Retinal pigment epithelial cell (primary cell): ENCODE data around the gene CCDC28B.

Experiments
- DNase-seq: peaks from one replicate; pipeline ENCODE4 v3.0.0-alpha.2; 2010; ENCODE audit warnings: low read depth
- H3K4me3 ChIP-seq: 2 replicates; pipeline ENCODE4 v1.5.1; 2011; ENCODE audit warnings: mild to moderate bottlenecking, low read length, control low read depth, moderate library complexity
- TF ChIP-seq, protein P1 (sequence below): conservative IDR thresholded peaks from 2 replicates; pipeline ENCODE4 v1.5.1; 2011; ENCODE audit warnings: low read depth, low read length, control low read depth, inconsistent platforms

CCDC28B gene

DNA sequence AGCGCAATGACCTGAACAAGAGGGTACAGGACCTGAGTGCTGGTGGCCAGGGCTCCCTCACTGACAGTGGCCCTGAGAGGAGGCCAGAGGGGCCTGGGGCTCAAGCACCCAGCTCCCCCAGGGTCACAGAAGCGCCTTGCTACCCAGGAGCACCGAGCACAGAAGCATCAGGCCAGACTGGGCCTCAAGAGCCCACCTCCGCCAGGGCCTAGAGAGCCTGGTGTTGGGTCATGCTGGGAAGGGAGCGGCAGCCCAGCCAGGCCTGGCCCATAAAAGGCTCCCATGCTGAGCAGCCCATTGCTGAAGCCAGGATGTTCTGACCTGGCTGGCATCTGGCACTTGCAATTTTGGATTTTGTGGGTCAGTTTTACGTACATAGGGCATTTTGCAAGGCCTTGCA, 5.4 kb upstream of the CCDC28B start:
- TF ChIP-seq, protein P1, sequence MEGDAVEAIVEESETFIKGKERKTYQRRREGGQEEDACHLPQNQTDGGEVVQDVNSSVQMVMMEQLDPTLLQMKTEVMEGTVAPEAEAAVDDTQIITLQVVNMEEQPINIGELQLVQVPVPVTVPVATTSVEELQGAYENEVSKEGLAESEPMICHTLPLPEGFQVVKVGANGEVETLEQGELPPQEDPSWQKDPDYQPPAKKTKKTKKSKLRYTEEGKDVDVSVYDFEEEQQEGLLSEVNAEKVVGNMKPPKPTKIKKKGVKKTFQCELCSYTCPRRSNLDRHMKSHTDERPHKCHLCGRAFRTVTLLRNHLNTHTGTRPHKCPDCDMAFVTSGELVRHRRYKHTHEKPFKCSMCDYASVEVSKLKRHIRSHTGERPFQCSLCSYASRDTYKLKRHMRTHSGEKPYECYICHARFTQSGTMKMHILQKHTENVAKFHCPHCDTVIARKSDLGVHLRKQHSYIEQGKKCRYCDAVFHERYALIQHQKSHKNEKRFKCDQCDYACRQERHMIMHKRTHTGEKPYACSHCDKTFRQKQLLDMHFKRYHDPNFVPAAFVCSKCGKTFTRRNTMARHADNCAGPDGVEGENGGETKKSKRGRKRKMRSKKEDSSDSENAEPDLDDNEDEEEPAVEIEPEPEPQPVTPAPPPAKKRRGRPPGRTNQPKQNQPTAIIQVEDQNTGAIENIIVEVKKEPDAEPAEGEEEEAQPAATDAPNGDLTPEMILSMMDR, result no peak
- DNase-seq, result no peak
- H3K4me3 ChIP-seq, result no peak overlapping the region

GRCh38 chr1:32195531-32195930, 4.9 kb upstream of the CCDC28B start:
- TF ChIP-seq, protein P1, result no peak
- no peak overlapping the region for H3K4me3 ChIP-seq
- no peak for DNase-seq

DNA sequence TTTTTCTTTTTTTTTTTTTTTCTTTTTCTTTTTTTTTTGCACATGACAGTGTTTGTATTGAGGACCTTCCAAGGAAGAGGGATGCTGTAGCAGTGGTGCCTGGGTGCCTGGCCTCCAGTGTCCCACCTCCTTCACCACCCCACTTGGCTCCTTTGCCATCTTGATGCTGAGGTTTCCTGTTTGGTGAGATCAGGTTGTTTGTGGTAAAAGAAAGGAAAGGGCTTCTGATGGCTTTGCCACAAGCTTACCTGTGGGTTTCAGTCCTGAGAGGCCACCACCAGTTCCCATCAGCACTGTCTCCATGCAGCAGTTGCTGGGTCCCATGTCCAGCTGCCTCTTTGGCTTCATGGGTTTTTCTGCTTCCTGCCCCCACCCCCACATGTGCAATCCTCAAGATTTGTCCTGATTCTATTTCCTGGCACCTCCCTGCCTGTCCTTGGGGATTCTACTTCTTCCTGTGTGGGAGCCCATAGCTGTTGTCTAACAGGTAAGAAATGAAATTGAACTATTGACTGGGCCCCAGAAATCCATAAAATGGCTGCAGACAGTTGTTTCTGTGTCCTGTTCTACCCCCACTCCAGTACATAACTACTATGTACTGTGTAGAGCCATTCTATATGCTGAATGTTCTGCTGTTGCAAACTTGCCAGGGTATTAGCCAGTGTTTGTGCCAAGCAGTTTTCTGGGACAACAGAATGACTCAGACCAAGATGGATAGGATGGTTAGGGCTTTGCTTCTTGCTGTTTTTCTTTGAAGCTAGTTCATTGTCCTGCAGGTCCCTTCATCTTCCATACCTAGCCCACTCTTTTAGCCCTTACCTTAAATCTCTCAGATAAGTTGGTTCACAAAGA, 4.2 kb upstream of the CCDC28B start:
- no peak overlapping the region for H3K4me3 ChIP-seq
- TF ChIP-seq, protein P1, result no peak
- no peak for DNase-seq

GRCh38 chr1:32197074-32197473, 3.3 kb upstream of the CCDC28B start:
- TF ChIP-seq, protein P1, result no peak
- no peak overlapping the region for H3K4me3 ChIP-seq
- no peak for DNase-seq

DNA sequence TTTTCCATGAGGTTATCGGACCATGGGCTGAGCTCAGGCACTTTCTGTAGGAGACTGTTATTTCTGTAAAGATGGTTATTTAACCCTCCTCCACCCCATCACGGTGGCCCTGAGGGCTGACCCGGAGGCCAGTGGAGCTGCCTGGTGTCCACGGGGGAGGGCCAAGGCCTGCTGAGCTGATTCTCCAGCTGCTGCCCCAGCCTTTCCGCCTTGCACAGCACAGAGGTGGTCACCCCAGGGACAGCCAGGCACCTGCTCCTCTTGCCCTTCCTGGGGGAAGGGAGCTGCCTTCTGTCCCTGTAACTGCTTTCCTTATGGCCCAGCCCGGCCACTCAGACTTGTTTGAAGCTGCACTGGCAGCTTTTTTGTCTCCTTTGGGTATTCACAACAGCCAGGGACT, 2.6 kb upstream of the CCDC28B start:
- DNase-seq, result no peak
- TF ChIP-seq, protein P1, result no peak
- H3K4me3 ChIP-seq, result no peak overlapping the region

GRCh38 chr1:32198237-32199042, 2.0 kb upstream of the CCDC28B start:
- DNase-seq, result no peak
- TF ChIP-seq, protein P1, result no peak
- H3K4me3 ChIP-seq, result no peak overlapping the region
